Prostate gland (tissue), 2 donors: ENCODE measurements around the gene CLEC16A.
"Not testable (repeated sequence)": the region's sequence is repeated elsewhere in the genome, so short reads cannot be mapped to it uniquely, and the experiment has no call there.

Source experiments
- CTCF ChIP-seq, 4 experiments: fragments of 200-600 bp in 2 of 4; fragments of 450-650 bp in 2 of 4; sonication (generic) in 2 of 4; IDR thresholded peaks; 1 replicate in 3 of 4; 2 replicates in 1 of 4; pipeline ENCODE4 v1.5.1; 2016 to 2019; ENCODE audit warnings: antibody characterized with exemption in 4 of 4, mild to moderate bottlenecking in 2 of 4, moderate library complexity in 2 of 4
- POLR2A ChIP-seq: fragments of 450-650 bp; IDR thresholded peaks from one replicate; pipeline ENCODE4 v1.6.1; 2016; ENCODE audit warnings: antibody characterized with exemption, mild to moderate bottlenecking
- POLR2AphosphoS5 ChIP-seq: sonication (generic); formaldehyde crosslinking; IDR thresholded peaks from one replicate; pipeline ENCODE4 v1.6.1; 2017; ENCODE audit warnings: antibody characterized with exemption

- TF ChIP-seq CTCF (IDR thresholded peaks at IDR 0.05); POLR2A; POLR2AphosphoS5: not testable (repeated sequence)
Measured at GRCh38 chr16:11220507-11220906, 276.1 kb downstream of the CLEC16A start.
